GM18498 (cell line): ENCODE measurements around the gene GNL2.
A peak's percentile ranks its signal among the peaks of the same experiment; 100 is the strongest.

ENCODE experiments used
- ATAC-seq: cut with Tn5 transposase; IDR thresholded peaks from one replicate; pipeline ENCODE4 v1.9.1; 2021; ENCODE audit warnings: mild to moderate bottlenecking, moderate library complexity; ENCODE audit not compliant: unreplicated experiment

Gene GNL2

GRCh38 chr1:37595440-37596181 is at the start of gene GNL2:
GNL2 (minus strand) TSS chr1:37595937; CDS start chr1:37595822, 115 bp downstream.
- peak; percentile 98 for ATAC-seq

- ATAC-seq, result no peak
These were observed 45.3 kb upstream of the GNL2 start for GRCh38 chr1:37641059-37641458.

- ATAC-seq, result no peak
These were observed 40.7 kb upstream of the GNL2 start for GRCh38 chr1:37636435-37636834.

GRCh38 chr1:37634992-37635902 is 39.5 kb upstream of the GNL2 start:
- ATAC-seq, result no peak

GRCh38 chr1:37634244-37634991 is 38.7 kb upstream of the GNL2 start, which contains the start of gene RSPO1:
RSPO1 (minus strand) TSS chr1:37634892; CDS start chr1:37629661, 5,231 bp downstream.
- ATAC-seq, result no peak

- ATAC-seq, result no peak
These were observed 38.2 kb upstream of the GNL2 start for GRCh38 chr1:37633938-37634243.

GRCh38 chr1:37633040-37633937 is 37.6 kb upstream of the GNL2 start:
- no peak for ATAC-seq

- ATAC-seq, result no peak
These were observed 35.3 kb upstream of the GNL2 start for GRCh38 chr1:37631036-37631435.

- no peak for ATAC-seq
These were observed 34.8 kb upstream of the GNL2 start for GRCh38 chr1:37630426-37631028.

GRCh38 chr1:37629726-37630425 is 34.1 kb upstream of the GNL2 start:
- no peak for ATAC-seq

- ATAC-seq, result no peak
These were observed 33.3 kb upstream of the GNL2 start for GRCh38 chr1:37629008-37629407.

GRCh38 chr1:37628026-37628556 is 32.4 kb upstream of the GNL2 start:
- no peak for ATAC-seq

GRCh38 chr1:37622131-37622530 is 26.4 kb upstream of the GNL2 start:
- no peak for ATAC-seq

GRCh38 chr1:37621326-37621870 is 25.7 kb upstream of the GNL2 start:
- no peak for ATAC-seq

- no peak for ATAC-seq
These were observed 25.0 kb upstream of the GNL2 start for GRCh38 chr1:37620707-37621106.

GRCh38 chr1:37616330-37616729 is 20.6 kb upstream of the GNL2 start:
- no peak for ATAC-seq

GRCh38 chr1:37614105-37614504 is 18.4 kb upstream of the GNL2 start:
- no peak for ATAC-seq

- ATAC-seq, result no peak
These were observed 16.4 kb upstream of the GNL2 start for GRCh38 chr1:37612186-37612585.

GRCh38 chr1:37609994-37610393 is 14.3 kb upstream of the GNL2 start:
- no peak for ATAC-seq
